Astrocyte of the spinal cord (primary cell): ENCODE results near the gene FRAS1.

Experiments used
- DNase-seq: peaks from one replicate; pipeline ENCODE4 v3.0.0; 2011; ENCODE audit warnings: low read depth, low spot score
- H3K4me3 ChIP-seq: 2 replicates; pipeline ENCODE4 v1.5.1; 2011; ENCODE audit warnings: low read depth, mild to moderate bottlenecking, low read length, moderate library complexity
- in situ Hi-C: cut with HindIII; loops from 2 replicates; pipeline ENCODE4 v1.10.0; 2017; ENCODE audit warnings: low sequenced_read_pairs
- TF ChIP-seq, protein P1 (sequence below): IDR thresholded peaks from 2 replicates; pipeline ENCODE4 v1.5.1; 2012; ENCODE audit warnings: low read depth, mild to moderate bottlenecking, low read length, inconsistent platforms

FRAS1 gene

DNA sequence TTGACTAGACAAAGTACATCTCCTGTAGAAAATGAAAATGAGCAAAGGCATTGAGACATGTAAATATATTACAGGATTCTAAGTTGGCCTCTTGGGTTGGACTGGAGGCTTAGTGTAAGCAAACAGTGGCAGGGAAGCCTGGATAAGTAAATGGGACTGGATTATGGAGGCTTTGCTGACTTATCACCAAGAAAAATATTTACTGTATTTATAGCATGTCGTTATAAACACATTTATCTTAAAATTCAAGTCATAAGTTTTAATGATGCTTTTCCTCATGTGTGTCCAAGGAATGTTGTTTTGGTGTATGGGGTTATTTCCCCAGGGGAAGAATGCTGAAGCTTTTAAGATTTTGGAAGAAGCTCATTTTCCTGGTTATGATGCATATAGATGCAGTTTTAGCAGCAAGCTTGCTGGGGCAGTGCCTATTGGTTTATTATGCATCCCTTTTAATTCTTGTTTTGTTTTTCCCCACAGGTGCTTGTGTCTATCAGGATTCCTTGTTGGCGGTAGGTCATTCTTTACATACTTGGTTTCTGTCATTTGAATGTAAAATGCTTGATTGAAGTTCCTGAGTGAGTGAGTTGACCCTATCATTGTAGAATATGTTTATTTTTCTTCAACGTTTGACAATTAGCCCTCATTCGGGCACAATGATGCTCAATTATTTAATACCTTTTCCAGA is 8.5 kb downstream of the FRAS1 start:
- no peak for DNase-seq
- in situ Hi-C loops, result no loop called here
- TF ChIP-seq, protein P1, sequence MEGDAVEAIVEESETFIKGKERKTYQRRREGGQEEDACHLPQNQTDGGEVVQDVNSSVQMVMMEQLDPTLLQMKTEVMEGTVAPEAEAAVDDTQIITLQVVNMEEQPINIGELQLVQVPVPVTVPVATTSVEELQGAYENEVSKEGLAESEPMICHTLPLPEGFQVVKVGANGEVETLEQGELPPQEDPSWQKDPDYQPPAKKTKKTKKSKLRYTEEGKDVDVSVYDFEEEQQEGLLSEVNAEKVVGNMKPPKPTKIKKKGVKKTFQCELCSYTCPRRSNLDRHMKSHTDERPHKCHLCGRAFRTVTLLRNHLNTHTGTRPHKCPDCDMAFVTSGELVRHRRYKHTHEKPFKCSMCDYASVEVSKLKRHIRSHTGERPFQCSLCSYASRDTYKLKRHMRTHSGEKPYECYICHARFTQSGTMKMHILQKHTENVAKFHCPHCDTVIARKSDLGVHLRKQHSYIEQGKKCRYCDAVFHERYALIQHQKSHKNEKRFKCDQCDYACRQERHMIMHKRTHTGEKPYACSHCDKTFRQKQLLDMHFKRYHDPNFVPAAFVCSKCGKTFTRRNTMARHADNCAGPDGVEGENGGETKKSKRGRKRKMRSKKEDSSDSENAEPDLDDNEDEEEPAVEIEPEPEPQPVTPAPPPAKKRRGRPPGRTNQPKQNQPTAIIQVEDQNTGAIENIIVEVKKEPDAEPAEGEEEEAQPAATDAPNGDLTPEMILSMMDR, result no peak
- no peak overlapping the region for H3K4me3 ChIP-seq

DNA sequence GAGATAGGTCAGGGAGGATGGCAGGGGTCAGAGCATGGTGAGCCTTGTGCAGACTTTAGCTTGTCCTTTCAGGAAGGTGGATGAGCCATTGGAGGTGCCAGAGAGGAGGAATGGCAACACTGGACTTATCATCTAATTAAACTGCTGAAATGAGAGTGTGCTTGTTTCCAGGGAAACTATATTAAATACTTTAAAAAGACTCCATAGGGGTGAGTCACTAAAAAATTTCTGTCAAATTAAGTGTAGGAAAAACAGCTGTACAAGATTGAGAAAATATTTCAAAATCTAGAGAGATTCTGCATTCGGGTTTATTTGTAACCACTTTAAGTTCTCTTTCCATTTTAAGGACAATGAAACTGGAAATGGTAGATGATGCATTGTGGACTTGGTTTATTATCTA is 11.4 kb downstream of the FRAS1 start:
- H3K4me3 ChIP-seq, result no peak overlapping the region
- TF ChIP-seq, protein P1, result no peak
- in situ Hi-C loops, result no loop called here
- DNase-seq, result no peak

DNA sequence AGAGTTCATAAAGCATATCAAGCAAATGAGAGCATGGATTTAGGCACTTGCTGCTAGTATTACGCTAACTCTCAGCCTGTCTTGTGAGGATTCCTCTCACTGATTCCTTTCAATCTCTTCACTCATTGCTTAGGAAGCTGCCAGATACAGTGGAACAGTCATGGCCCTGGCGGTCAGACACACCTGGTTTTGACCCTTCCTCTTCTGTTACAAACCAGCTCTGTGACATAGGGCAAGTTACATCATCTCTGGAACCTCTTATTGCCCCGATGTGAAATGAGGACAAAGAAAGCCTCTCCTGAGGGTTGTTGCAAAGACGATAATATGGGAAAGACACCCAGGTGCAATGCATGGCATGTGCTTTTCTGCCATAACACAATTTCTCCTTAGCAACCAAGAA is 12.2 kb downstream of the FRAS1 start:
- in situ Hi-C loops, result no loop called here
- no peak for DNase-seq
- TF ChIP-seq, protein P1, result no peak
- H3K4me3 ChIP-seq, result no peak overlapping the region

DNA sequence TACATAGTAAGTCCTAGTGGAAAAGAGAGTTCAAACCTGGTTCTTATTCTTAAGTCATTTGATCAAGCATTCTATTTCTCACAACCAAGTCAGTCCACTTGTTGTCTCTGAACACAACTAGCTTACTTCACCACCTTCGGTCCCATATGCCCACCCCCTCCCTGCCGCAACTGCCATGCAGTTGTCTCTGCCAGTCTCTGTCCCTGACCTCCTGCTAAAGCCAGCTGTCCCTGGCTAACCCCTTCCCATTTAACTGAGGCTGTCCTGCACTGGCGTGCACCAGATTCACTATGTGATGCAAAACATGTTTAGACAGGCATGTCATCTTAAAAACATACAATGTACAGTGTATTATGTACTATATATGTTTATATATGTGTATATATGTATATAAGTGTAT is 12.7 kb downstream of the FRAS1 start:
- H3K4me3 ChIP-seq, result no peak overlapping the region
- TF ChIP-seq, protein P1, result no peak
- no peak for DNase-seq
- in situ Hi-C loops, result no loop called here

DNA sequence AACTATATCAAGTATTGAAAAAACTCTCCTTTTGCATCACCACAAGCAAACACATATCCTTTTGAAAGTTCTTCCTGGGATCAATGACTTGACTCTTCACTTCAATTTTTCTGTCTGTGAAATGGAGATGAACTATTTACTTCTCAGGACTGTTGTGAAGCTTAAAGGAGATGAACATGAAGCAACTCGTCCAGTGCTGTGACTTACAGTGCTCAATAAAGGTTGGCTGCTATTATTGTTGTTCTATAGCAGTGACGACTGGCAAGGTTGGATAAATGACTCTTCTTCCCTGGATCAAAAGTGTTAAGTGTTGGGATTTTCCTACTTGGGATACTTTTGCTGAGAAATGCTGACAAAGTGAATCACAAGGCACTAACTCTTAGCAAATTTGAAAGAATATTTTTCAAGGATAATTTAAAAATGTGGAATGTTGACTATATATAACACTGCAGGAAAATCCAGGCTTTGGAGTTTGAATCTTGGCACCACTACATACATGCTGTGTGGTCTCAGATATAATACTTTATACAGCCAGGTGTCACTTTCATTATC is 13.7 kb downstream of the FRAS1 start:
- DNase-seq, result no peak

DNA sequence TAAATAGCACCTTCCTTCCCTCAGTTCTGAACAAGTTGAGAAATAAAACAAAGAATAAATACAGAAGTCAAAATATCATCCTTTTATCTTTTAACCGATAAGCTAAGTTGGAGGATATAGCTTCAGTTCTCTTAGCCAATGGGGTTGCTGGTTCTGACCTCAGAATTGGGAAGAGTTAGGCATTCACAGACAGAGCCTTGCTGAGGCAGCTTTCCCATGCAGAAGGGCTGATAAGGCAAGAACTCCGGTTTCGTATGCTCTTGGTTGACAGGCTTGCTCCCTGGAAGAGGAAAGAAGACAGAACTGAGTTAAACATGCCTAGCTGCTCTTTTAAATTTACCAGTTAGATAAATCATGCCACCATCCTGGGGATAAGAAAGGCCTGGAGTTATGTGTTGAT is 17.6 kb downstream of the FRAS1 start:
- in situ Hi-C loops, result no loop called here
- DNase-seq, result no peak
- TF ChIP-seq, protein P1, result no peak
- no peak overlapping the region for H3K4me3 ChIP-seq

More for the DNA sequence above, 13.7 kb downstream of the FRAS1 start:
- in situ Hi-C loops, result no loop called here
- no peak overlapping the region for H3K4me3 ChIP-seq
- TF ChIP-seq, protein P1, result no peak

DNA sequence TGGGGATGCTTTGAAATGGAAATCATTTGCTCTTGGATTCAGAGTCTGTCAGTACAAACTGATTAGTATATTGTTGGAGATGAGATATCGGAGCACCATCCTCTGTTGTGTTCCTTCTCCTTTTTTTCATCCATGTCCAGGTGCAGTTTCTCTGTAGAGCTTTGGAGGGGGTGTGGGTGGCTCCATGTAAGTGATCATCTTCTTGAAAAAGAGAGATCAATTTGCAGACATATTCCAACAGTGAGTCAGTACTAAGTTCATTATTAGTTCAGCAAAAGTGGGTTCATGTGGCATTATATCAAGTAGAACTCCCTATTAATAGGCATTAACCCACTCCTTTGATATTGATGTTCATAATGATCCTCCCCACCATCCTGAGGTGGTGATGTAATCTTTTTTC is 18.9 kb downstream of the FRAS1 start:
- no peak overlapping the region for H3K4me3 ChIP-seq
- no peak for DNase-seq
- in situ Hi-C loops, result no loop called here
- TF ChIP-seq, protein P1, result no peak
